ENCODE results near the gene CHRDL2.
A peak's percentile ranks its signal among the peaks of the same experiment; 100 is the strongest.

The CHRDL2 gene

DNA sequence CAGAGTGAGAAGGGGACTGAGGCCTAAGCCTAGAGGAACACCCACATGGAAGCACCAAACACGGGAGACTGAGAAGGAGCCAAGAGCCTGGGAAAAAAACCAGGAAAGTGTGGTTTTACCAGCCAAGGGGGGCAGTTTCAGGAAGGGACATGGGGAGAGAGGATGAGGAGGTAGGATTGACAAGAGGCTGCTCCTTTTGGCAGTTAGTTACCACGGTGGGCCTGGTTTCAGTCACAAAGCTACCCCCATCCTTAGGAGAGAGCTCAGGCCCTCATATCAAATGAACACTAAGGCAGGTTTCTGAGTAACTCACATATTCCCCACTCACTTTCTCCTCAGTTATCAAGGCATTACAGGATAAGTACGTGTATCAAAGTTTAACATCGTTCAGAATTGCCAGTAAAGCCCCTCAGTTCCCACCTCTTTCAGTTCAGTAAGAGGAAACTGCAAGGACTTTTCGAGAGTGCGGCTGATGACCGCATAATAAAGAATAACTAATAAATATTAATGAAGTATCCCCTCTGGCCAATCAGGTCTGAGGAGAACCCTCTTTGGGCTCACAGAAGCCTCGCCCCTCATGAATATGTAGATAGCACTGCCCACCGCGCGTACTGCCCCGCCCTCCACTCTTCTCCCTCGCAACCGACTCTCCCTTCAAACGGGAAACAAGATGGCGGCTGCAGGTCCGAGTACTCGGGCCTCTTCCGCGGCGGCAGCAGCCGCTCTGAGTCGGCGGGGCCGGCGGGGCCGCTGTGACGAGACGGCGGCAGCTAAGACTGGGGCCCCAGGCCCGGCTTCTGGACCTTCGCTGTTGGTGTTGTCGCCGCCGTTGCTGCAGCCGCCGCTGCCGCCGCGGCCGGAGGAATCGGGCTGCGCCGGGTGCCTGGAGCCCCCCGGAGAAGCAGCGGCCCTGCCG lies 17.2 kb upstream of the CHRDL2 start, which contains the start of gene RNF169:
RNF169 (plus strand) TSS at position 639 of the 916 bp plus-strand sequence; CDS start at position 671, 32 bp downstream.
- DNase-seq (ENCODE audit: low read depth, low spot score): peak; percentile 98

DNA sequence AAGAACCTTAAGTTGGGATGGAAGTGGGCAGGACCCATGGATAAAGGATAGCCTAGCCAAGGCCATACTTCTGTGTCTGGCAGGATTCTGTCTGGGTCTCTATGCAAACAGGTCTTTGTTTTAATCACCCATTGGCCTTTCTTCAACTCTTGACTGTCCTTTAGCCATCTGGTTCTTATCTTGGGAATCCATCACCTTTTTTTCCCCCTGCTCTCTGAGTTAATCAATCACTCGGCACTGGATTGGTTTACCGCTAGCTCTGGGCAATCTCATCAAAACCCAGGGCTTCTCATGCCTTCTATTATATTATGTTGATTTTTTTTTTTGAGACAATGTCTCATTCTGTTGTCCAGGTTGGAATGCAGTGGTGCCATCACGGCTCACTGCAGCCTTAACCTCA lies 15.6 kb upstream of the CHRDL2 start:
- DNase-seq (ENCODE audit: low read depth, low spot score): no peak

DNA sequence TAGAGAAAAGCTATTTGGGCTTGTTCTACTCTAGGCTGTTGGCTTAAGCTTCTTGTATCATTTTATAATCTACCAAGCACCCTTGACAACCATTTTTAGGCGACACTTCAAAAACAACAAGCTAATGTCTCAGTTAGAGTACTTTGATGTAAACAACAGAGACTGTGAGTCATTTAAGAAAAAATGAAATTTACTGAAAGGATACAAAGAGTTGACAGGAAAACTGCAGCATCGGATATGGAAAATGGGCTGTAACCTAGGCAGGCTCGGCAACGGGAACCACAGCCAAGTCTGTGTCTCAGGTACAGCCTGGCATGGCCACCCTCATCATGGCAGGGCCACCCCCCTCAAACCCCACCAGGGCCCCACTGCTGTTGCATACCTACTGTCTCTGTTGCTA lies 13.1 kb upstream of the CHRDL2 start:
- DNase-seq (ENCODE audit: low read depth, low spot score): no peak

DNA sequence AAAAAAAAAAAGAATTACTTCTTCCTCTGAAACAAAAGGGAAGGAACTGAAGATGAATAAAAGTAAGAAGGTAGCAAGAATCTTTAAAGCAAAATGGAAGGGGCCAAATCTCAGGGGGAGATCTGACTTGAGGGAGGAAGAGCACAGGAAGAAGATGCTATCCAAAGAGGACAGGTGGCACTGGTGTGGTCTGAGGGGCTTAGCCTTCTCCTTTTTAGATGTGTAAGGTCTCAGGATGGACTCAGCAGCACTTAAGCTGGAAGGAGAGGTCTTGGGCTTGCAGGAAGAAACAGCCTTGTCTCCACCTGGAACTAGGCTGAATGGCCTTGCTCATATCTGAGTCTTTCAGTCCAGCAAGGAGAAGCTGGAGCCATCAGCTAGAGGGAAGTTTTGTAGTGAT lies 12.4 kb upstream of the CHRDL2 start:
- no peak for DNase-seq (ENCODE audit: low read depth, low spot score)

DNA sequence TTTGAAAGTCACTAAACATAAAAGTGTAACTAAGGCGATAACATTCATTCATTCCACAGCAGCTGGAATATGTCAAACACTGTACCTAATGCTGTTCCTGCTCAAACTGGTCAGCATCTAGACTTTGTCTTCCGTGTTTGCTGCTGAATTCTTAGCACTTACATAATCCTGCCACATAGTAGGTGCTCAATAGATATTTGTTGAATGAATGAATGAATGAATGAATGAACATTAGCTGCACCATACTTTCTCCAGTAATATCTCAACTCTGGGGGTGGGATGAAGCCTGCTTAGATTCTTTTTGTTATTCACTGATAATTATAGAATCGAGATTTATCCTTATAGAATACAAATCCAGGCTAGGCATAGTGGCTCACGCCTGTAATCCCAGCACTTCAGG lies 10.8 kb upstream of the CHRDL2 start:
- no peak for DNase-seq (ENCODE audit: low read depth, low spot score)

DNA sequence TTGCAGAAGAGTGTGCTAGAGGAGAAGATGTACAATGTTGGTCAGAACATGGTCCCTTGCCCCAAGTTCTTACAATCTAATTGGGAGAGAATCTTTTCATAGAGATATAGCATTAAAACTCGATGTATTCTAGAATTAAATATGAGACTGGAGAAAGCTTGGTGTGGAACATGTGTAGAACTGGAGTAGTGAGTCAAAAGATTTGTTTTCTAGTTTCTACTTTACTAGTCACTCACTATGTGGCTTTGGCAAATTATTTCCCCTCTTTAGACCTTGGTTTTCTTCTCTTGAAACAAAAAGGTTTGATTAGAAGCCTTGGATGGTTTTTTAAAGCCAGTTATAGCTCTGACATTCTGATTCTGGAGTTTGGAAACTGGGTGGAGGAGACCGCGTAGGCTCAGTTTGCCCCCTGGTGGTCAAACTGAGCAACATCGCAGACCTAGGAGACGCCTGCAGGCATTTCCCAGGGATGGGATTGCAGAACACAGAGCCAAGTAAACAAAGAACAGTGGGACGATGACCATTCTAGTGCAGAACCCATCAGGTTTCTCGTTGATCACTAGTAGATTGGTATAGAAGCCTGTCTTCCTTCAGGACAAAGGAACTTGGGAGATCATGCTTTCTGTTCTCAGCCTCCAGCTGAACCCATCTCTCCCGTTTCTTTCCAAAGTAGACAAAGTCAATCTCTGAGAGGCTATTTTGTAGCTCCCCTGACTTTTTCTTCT lies 8.5 kb upstream of the CHRDL2 start:
- peak; percentile 83 for DNase-seq (ENCODE audit: low read depth, low spot score)

DNA sequence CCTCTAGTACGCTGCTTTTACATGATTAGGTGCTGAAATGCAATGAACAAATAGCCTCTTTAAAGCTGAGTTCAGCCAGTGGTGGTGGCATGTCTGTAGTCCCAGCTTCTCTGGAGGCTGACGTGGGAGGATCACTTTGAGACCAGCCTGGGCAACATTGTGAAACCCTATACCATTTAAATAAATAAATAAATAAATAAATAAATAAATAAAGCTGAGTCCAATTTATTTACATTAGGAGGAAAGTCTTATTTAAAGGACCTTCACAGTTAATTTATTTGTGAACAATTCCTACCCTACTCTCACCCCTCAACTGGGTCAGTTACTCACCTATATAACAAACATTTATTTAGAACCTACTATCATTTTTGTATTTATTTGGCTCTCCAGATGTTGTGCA lies 4.8 kb upstream of the CHRDL2 start:
- no peak for DNase-seq (ENCODE audit: low read depth, low spot score)

DNA sequence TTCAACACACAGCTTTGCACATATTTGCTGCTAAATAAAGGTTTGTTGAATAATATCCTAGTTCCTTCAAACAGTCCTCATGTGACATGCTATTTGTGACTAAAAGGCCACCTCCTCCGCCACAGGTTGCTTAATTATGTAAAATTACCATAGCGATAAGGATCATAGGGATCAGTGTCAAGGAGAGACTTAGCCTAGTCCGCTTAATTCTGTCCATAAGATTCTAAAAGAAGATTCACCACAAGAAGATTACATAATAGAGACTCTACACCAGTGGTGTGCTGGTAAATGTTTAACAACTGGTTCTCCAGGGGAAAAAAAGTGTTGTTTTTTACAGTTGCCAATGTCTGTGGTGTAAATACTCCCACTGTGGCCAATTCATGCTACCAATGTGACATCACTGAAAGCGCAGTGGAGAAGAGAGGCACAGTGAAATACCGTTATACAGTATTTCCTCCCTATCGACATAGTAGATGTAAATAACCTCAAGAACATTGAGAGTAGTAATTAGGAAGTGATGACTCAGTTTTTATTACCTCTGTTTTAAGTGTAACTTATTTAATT lies 4.2 kb upstream of the CHRDL2 start:
- DNase-seq (ENCODE audit: low read depth, low spot score): no peak

DNA sequence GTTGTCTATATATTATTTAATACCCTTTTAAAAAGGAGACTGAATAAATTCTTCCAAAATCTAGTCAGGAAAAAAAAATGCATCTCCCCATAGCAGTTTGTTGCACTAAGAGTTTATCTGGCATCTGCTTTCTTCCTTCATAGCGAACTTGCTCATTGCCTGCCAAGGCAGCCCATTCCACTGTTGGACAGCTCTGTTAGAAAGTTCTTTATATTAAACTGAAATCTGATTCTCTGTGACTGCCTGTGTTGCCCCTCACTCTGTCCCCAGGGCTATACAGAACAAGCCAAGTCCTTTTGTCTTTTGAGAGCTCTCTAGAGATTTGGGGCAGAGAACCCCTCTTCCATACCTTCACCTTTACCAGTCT lies 3.3 kb upstream of the CHRDL2 start:
- DNase-seq (ENCODE audit: low read depth, low spot score): no peak

DNA sequence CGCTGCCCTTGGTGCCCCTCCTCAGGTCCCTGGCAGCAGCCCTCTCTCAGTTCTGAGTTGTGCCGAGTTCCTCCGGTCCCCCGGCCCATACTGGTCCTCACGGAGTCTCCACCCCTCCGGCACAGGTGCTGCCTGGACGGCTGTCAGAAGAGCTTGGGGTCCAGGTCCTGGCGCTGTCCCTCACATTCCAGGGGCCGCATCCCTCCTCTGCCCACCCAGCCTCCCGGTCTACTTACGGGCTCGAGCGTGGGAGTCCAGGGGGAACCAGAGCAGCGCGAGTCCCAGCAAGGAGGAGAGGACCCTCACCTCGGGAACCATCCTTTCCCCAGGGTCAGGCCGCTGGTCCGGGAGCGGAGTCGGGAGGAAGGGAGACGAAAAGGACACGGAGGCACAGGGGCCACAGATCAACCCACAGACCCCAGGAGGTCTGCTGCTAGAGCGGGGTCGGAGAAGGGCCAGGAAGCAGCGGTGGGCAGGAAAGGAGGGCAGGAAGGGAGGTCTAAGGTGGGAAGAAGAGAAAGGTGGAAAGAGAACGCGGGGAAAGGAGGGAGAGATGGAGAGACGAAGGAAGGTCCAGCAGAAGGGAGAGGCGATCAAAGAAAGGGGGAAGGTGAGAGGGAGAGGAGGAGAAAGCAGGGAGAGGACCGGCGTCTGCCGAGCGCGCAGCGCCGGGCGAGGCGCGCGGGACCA lies 510 bp downstream of the CHRDL2 start:
- DNase-seq (ENCODE audit: low read depth, low spot score): peak; percentile 16

DNA sequence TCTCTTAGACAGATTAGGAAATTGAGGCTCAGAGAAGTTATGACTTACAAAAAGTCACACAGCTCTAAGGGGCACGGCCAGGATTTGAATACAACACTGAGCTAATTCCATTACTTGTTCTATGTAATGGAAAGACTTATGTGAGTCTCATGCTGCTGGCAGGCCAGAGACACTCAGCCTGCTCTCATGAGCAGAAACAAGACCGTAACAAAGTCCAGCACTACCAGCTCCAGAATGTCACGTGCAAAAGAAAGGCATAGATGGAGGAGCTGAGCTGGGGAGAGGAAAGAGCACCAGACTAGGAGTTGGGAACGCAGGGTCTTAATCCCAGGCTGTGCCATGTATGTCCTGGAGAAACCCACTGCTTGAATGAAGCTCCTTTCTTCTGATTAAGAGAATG lies 1.8 kb downstream of the CHRDL2 start:
- DNase-seq (ENCODE audit: low read depth, low spot score): no peak

DNA sequence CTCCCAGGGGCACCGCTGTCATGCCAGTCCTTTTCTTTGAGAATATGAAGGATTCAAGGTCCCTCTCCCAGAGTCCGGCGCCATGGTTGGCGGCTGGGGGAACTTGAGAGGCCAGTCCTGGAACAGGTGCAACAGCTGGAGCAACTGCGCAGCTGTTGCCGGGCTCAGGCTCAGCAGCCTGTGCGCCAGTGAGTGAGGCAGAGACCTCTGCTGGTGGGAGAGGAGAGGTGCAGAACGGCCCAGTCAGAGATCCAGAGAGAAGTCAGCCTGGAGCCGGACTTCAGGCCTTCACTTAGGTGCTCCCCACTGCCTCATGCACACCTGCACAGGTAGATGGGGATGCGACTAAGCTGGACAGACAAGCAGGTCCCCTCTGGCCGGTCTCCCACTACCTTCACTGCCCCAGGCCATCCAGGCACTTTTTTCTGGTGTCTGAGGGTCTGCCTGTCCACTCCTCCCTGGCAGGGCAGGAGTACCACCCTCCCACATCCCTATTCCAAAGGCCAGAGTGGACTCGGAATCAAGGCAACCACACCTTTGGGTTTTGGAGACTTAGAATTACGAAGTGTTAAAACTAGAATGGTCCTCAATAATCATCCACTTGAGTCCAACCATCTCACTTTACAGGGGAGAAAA lies 4.6 kb downstream of the CHRDL2 start:
- DNase-seq (ENCODE audit: low read depth, low spot score): peak; percentile 84

DNA sequence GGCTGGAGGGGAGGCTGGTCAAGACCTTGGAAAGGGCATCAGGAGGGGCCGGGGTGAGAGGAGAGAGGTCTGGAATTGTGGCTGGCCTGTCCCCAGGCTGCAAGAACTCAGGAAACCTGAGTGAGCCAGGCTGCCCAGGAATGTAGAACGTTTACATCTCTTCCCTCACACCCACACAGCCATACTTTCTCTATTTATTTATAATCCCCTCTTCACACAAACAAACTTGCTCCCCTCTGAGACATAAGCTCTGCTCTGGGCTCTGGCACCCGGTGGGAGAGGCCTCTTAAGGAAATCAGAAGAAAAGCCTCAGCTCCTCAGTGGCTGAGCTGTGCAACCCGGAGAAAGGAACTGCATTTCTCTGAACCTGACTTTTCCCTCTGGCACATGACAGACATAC lies 5.5 kb downstream of the CHRDL2 start:
- DNase-seq (ENCODE audit: low read depth, low spot score): no peak

DNA sequence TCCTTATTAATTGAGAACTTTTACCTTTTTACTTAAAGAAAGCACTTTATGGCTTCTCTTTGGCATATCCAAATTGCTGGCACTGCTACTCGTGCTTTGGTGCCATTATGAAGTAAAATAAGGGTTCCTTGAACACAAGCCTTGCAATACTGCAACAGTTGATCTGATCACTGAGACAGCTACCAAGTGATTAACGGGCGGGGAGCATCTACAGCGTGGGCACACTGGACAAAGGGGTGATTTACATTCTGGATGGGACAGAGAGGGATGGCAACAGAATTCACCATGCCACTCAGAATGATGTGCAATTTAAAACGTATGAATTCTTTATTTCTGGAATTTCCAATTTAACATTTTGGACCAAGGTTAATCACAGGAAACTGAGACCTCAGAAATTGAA lies 7.7 kb downstream of the CHRDL2 start:
- no peak for DNase-seq (ENCODE audit: low read depth, low spot score)

DNA sequence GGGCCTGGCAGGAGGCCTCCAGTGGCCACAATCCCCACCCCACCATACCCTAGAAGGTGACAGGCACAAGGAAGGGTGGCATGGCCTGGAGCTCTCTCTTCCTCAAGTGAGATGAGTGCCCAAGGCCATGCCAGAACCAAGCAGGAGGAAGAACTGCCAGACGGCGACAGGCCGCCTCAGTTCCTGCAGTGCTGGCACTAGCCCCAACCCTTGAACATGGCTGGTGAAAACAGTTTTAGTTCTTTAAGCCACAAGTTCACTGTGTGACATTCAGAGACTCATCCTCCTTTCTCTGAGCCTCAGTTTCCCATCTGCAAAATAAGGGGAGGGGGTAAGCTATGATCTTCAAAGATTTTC lies 9.8 kb downstream of the CHRDL2 start:
- no peak for DNase-seq (ENCODE audit: low read depth, low spot score)

DNA sequence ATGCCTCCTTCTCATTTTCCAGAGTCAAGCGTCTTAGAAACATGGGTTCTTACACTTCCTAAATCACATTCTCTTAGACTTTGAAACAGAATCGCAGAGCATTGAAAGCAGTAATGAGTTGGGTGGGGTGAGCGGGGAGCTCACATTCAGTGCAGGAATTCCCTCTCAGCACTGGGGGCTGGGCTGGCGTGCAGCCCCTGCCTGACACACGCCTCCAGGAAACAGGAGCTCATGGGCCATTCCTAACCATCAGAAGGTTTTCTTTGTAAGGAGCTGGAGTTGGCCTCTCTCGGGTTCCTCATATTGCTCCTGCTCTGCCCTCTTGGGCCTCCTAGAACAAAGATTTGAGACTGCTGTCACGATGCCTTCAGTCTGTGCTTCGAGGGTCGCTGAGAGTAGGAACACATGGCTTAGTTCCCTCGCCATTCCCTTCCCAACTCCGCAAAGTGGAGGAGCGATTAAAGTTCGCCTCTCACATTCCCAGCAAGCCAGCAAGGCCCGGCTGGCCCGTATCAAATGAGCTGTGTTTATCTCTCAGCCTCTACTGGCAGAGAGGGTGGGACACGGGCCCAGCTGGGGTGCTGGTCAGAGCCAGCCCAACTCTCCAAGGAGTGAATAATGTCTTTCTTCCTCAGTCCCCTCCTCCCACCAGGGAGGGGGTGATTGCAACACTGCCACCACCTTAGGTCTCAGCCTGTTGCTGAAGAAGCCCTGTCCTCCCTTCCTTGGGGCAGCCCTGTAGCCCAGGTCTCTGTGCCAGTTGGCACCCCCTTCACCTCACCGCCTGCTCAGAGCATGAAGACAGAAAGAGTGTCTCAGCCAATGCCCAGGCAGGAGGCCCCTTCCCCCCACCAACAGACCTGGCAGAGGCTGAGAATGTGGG lies 10.4 kb downstream of the CHRDL2 start:
- no peak for DNase-seq (ENCODE audit: low read depth, low spot score)

DNA sequence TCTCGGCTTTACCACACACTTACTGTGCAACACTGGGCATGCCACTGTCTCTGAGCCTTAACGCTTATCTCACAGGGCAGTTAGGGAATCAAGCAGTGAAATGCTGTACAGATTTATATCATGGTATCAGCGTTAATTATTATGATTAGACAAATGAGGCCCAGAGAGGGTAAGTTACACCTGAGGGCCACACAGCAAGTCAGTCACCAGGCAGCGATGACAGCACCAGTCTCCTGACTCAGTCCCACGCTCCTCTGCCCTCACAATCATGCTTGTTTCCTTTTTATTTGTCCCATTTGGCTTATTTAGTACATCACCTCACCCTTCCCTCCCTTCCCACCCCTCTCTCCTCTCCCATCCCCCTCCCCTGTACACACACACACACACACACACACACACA lies 12.2 kb downstream of the CHRDL2 start:
- DNase-seq (ENCODE audit: low read depth, low spot score): no peak

DNA sequence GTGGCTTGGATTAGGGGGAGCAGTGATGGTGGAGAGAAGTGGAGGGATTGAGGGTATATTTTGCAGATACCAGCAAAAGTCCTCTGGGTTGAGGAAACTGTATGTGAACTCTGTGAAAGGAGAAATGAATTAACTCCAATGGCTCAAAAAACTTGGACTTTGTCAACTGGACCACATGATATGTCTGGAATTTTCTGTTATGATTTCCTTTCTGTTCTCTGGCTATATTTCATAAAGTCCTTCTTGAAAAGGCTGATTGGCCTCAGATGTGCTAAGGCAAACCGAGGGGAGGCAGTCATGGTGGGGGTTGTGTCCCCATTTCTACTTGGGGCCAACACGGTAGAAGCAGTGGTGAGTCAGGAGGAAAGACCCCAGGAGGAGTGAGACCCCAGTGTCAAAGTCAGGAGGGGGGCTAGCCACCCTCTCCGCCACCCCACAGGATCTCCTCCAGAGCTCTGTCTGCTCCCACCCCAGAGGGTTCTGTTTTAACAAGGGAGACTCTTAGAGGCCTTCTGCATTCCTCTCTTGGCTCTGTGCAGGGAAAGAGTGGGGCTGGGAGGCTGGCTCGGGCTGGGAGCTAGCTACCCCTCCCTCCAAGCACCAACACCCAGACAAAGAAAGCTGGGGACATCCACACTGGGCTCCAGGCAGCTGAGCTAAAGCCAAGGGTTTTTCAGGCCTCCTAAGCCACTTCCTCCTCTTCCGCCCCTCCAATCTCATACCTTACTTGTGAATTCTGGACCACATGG lies 13.8 kb downstream of the CHRDL2 start:
- DNase-seq (ENCODE audit: low read depth, low spot score): no peak

DNA sequence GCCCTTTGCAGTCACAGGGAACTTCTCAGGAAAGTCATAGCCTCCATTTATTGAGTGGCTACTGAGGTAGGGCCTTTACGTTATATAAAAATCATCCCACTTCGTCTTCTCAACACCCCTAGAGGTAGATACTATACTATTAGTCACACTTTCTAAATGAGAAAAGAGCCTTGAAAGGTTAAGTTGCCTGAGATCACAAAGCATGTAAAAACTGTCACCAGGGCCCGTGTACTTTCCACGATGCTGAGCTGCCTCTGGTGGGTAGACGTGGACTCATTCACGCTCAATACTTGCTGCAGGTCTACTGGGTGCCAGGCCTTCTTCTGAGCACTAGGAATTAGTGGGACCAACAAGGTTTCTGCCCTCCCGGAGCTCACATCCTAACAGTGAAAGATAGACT lies 16.3 kb downstream of the CHRDL2 start:
- DNase-seq (ENCODE audit: low read depth, low spot score): no peak

DNA sequence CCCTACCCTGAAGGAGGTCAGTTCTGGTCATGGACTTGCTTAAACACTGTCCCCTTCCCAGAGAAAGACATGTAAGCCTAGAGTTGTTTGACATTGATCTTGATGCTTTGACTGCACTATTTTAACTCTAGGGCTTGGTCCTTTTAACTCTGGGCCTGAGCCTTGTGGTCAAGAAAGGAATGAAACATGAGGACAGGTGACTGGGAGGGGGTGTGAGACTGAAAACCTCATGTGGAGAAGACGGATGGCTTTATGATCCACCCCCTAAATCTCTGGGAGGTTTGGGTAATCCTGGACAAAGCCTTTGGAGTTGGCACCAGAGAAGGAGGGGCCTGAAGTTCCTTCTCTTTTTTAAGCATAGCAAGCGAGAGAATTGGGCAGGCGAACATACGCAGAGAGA lies 17.5 kb downstream of the CHRDL2 start:
- no peak for DNase-seq (ENCODE audit: low read depth, low spot score)
